H9 (cell line): Measurements from ENCODE around the gene C9orf43. TPM values are rescaled to one million over a fixed set of nuclear protein-coding genes. Genes with fewer than 3 reads are reported as not detected.

Source experiments
- DNase-seq: peaks from one replicate; pipeline ENCODE4 v3.0.0-alpha.2; 2017
- H2AFZ ChIP-seq: one replicate; pipeline ENCODE4 v1.6.1; 2013; ENCODE audit warnings: mild to moderate bottlenecking, low read length, control low read depth, moderate library complexity
- H2AK5ac ChIP-seq: 2 replicates; pipeline ENCODE4 v1.6.1; 2013; ENCODE audit warnings: low read length, control low read depth, mixed read lengths; ENCODE audit not compliant: insufficient read length
- H2BK120ac ChIP-seq: one replicate; pipeline ENCODE4 v1.6.1; 2013; ENCODE audit warnings: low read depth, mild to moderate bottlenecking, low read length, control low read depth, inconsistent platforms; ENCODE audit not compliant: poor library complexity, severe bottlenecking
- H2BK12ac ChIP-seq: 2 replicates; pipeline ENCODE4 v1.6.1; 2013; ENCODE audit warnings: low read length, control low read depth, mixed read lengths, low read depth; ENCODE audit not compliant: insufficient read length
- H2BK15ac ChIP-seq: 2 replicates; pipeline ENCODE4 v1.6.1; 2013; ENCODE audit warnings: low read depth, low read length, control low read depth
- H2BK20ac ChIP-seq: one replicate; pipeline ENCODE4 v1.6.1; 2013; ENCODE audit warnings: low read depth, mild to moderate bottlenecking, low read length, control low read depth, inconsistent platforms; ENCODE audit not compliant: poor library complexity, severe bottlenecking
- H2BK5ac ChIP-seq: 2 replicates; pipeline ENCODE4 v1.6.1; 2013; ENCODE audit warnings: low read length, control low read depth, mixed read lengths; ENCODE audit not compliant: insufficient read length
- H3K14ac ChIP-seq: 2 replicates; pipeline ENCODE4 v1.6.1; 2013; ENCODE audit warnings: low read length, control low read depth; ENCODE audit not compliant: insufficient read depth
- H3K18ac ChIP-seq: 2 replicates; pipeline ENCODE4 v1.6.1; 2013; ENCODE audit warnings: low read depth, mild to moderate bottlenecking, mixed read lengths, low read length, control low read depth; ENCODE audit not compliant: insufficient read length
- H3K23ac ChIP-seq: 2 replicates; pipeline ENCODE4 v1.6.1; 2013; ENCODE audit warnings: low read length, control low read depth, mixed read lengths, low read depth; ENCODE audit not compliant: insufficient read length
- H3K23me2 ChIP-seq: 2 replicates; pipeline ENCODE4 v1.6.1; 2013; ENCODE audit warnings: low read depth, mild to moderate bottlenecking, mixed read lengths, low read length, control low read depth; ENCODE audit not compliant: insufficient read length, poor library complexity, severe bottlenecking
- H3K27ac ChIP-seq: 2 replicates; pipeline ENCODE4 v1.5.1; 2013; ENCODE audit warnings: low read length, control low read depth, mixed read lengths, low read depth; ENCODE audit not compliant: insufficient read length
- H3K27me3 ChIP-seq: 2 replicates; pipeline ENCODE4 v1.6.1; 2013; ENCODE audit warnings: low read length, control low read depth, inconsistent platforms; ENCODE audit not compliant: insufficient read depth
- H3K4ac ChIP-seq: 2 replicates; pipeline ENCODE4 v1.6.1; 2013; ENCODE audit warnings: low read depth, mild to moderate bottlenecking, control low read depth, inconsistent platforms, low read length, moderate library complexity
- H3K4me1 ChIP-seq: 2 replicates; pipeline ENCODE4 v1.6.1; 2013; ENCODE audit warnings: low read length, control low read depth, inconsistent platforms; ENCODE audit not compliant: insufficient read depth
- H3K4me2 ChIP-seq: 2 replicates; pipeline ENCODE4 v1.6.1; 2013; ENCODE audit warnings: low read length, control low read depth, mixed read lengths; ENCODE audit not compliant: insufficient read length, insufficient read depth
- H3K56ac ChIP-seq: 2 replicates; pipeline ENCODE4 v1.6.1; 2013; ENCODE audit warnings: low read depth, mild to moderate bottlenecking, mixed read lengths, low read length, control low read depth; ENCODE audit not compliant: insufficient read length
- H3K79me1 ChIP-seq: 2 replicates; pipeline ENCODE4 v1.6.1; 2013; ENCODE audit warnings: low read depth, mild to moderate bottlenecking, moderate library complexity, low read length, control low read depth, inconsistent platforms; ENCODE audit not compliant: insufficient read depth, poor library complexity, severe bottlenecking
- H3K79me2 ChIP-seq: 2 replicates; pipeline ENCODE4 v1.6.1; 2013; ENCODE audit warnings: low read length, control low read depth, inconsistent platforms; ENCODE audit not compliant: insufficient read depth
- H3K9ac ChIP-seq: 2 replicates; pipeline ENCODE4 v1.6.1; 2013; ENCODE audit warnings: low read length, control low read depth, mixed read lengths; ENCODE audit not compliant: insufficient read length; ENCODE audit errors: extremely low read depth
- H3K9me3 ChIP-seq: one replicate; pipeline ENCODE4 v1.6.1; 2013; ENCODE audit warnings: low read depth, low read length, inconsistent platforms; ENCODE audit not compliant: control insufficient read depth
- H3T11ph ChIP-seq: one replicate; pipeline ENCODE4 v1.6.1; 2013; ENCODE audit warnings: mild to moderate bottlenecking, low read length, control low read depth, inconsistent platforms
- H4K20me1 ChIP-seq: one replicate; pipeline ENCODE4 v1.6.1; 2013; ENCODE audit not compliant: control insufficient read depth, insufficient read length, insufficient read depth
- H4K5ac ChIP-seq: 2 replicates; pipeline ENCODE4 v1.6.1; 2013; ENCODE audit warnings: low read depth, mild to moderate bottlenecking, mixed read lengths, low read length, control low read depth; ENCODE audit not compliant: insufficient read length
- H4K8ac ChIP-seq: replicated peaks from 2 replicates; pipeline ENCODE4 v1.6.1; 2013; ENCODE audit warnings: low read length, control low read depth, mixed read lengths, low read depth; ENCODE audit not compliant: insufficient read length
- H4K91ac ChIP-seq: 2 replicates; pipeline ENCODE4 v1.6.1; 2013; ENCODE audit warnings: low read depth, mild to moderate bottlenecking, moderate library complexity, mixed read lengths, low read length, control low read depth; ENCODE audit not compliant: insufficient read length
- H3K27ac Mint-ChIP-seq, 3 experiments: 2 replicates in 2 of 3; 3 replicates in 1 of 3; pipeline ENCODE4 v1.8.0; 2020 to 2021; ENCODE audit warnings: mixed read lengths in 3 of 3, mild to moderate bottlenecking in 1 of 3, moderate library complexity in 1 of 3
- H3K27me3 Mint-ChIP-seq: 2 replicates; pipeline ENCODE4 v1.8.0; 2021; ENCODE audit warnings: low read depth, mild to moderate bottlenecking, moderate library complexity, mixed read lengths
- H3K36me3 Mint-ChIP-seq, 3 experiments: 2 replicates in 2 of 3; 3 replicates in 1 of 3; pipeline ENCODE4 v1.8.0; 2020 to 2021; ENCODE audit warnings: low read depth in 3 of 3, mixed read lengths in 3 of 3; ENCODE audit not compliant: insufficient read depth in 1 of 3
- H3K4me1 Mint-ChIP-seq, 2 experiments: 2 replicates each; pipeline ENCODE4 v1.8.0; 2020; ENCODE audit warnings: mixed read lengths in 2 of 2
- H3K4me3 Mint-ChIP-seq, 2 experiments: 2 replicates in 1 of 2; 3 replicates in 1 of 2; pipeline ENCODE4 v1.8.0; 2020 to 2021; ENCODE audit warnings: mild to moderate bottlenecking in 2 of 2, mixed read lengths in 2 of 2, moderate library complexity in 1 of 2
- H3K9me3 Mint-ChIP-seq, 2 experiments: 2 replicates in 1 of 2; 3 replicates in 1 of 2; pipeline ENCODE4 v1.8.0; 2020; ENCODE audit warnings: mild to moderate bottlenecking in 2 of 2, mixed read lengths in 2 of 2, moderate library complexity in 1 of 2
- WGBS: extraction: QIAGEN DNeasy Blood & Tissue Kit; methylation state at CpG from one replicate; pipeline ENCODE4 v1.1.7; 2013; ENCODE audit warnings: missing lambda C conversion rate, low lambda C conversion rate, mixed read lengths; ENCODE audit not compliant: insufficient read length; ENCODE audit errors: extremely low coverage; 5-methylcytosine and 5-hydroxymethylcytosine counted together
- total RNA-seq: library from RNA; stranded (reverse); gene quantifications from 2 replicates; pipeline ENCODE4 v1.2.1, GENCODE V29; 2021
- TF ChIP-seq, protein P1 (sequence below): fragments of 200-600 bp; sonication (generic); conservative IDR thresholded peaks from 3 replicates; pipeline ENCODE4 v1.8.0; 2021; ENCODE audit warnings: antibody characterized with exemption, mild to moderate bottlenecking

The C9orf43 gene
- total RNA-seq, 1 experiment from 2014 or later: 0.57 TPM

GRCh38 chr9:113390192-113390960 is 20.2 kb upstream of the C9orf43 start:
- Mint-ChIP-seq H3K27ac (no peak overlapping the region), H3K27me3 (no peaks in the 10 kb centered on the region), H3K4me3 (no peak overlapping the region), H3K36me3 (peaks cover 3 to 47% (median 38%) of the 10 kb centered on the region in 3 experiments; a peak in 5 of 7 replicates), H3K4me1 (no peaks in the 10 kb centered on the region), H3K9me3 (no peaks in the 10 kb centered on the region)
- H2BK15ac ChIP-seq: no peak overlapping the region
- no peak overlapping the region for H3K9ac ChIP-seq
- H3K79me2 ChIP-seq: no peaks in the 10 kb centered on the region
- H2BK5ac ChIP-seq: no peak overlapping the region
- no peaks in the 10 kb centered on the region for H3K4me1 ChIP-seq
- H3K9me3 ChIP-seq: no peaks in the 10 kb centered on the region
- H3K23me2 ChIP-seq: no peaks in the 10 kb centered on the region
- H3K18ac ChIP-seq: no peak overlapping the region
- H3K27me3 ChIP-seq: no peaks in the 10 kb centered on the region
- H3K4me2 ChIP-seq: no peak overlapping the region
- H2BK20ac ChIP-seq: no peak overlapping the region
- H2BK12ac ChIP-seq: no peak overlapping the region
- H2AK5ac ChIP-seq: no peak overlapping the region
- DNase-seq: no peak
- no peaks in the 10 kb centered on the region for H4K20me1 ChIP-seq
- H3K23ac ChIP-seq: no peak overlapping the region
- H2AFZ ChIP-seq: no peak overlapping the region
- no peak overlapping the region for H3K4ac ChIP-seq
- H4K8ac ChIP-seq: no peak overlapping the region
- no peaks in the 10 kb centered on the region for H3K79me1 ChIP-seq
- no peak overlapping the region for H3T11ph ChIP-seq
- no peak overlapping the region for H3K56ac ChIP-seq
- no peak overlapping the region for H2BK120ac ChIP-seq
- TF ChIP-seq, protein P1, sequence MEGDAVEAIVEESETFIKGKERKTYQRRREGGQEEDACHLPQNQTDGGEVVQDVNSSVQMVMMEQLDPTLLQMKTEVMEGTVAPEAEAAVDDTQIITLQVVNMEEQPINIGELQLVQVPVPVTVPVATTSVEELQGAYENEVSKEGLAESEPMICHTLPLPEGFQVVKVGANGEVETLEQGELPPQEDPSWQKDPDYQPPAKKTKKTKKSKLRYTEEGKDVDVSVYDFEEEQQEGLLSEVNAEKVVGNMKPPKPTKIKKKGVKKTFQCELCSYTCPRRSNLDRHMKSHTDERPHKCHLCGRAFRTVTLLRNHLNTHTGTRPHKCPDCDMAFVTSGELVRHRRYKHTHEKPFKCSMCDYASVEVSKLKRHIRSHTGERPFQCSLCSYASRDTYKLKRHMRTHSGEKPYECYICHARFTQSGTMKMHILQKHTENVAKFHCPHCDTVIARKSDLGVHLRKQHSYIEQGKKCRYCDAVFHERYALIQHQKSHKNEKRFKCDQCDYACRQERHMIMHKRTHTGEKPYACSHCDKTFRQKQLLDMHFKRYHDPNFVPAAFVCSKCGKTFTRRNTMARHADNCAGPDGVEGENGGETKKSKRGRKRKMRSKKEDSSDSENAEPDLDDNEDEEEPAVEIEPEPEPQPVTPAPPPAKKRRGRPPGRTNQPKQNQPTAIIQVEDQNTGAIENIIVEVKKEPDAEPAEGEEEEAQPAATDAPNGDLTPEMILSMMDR: no peak
- no peak overlapping the region for H4K91ac ChIP-seq
- no peak overlapping the region for H4K5ac ChIP-seq
- no peak overlapping the region for H3K14ac ChIP-seq
- no CpG with 5 or more reads among the region's 17 CpGs for WGBS
- H3K27ac ChIP-seq: no peak overlapping the region
